HG03521 (cell line): Measurements from ENCODE around the gene ST14.

Experiments
- ATAC-seq: cut with Tn5 transposase; IDR thresholded peaks from one replicate; pipeline ENCODE4 v1.9.1; 2021; ENCODE audit warnings: mild to moderate bottlenecking, moderate library complexity; ENCODE audit not compliant: unreplicated experiment

ST14 gene

DNA sequence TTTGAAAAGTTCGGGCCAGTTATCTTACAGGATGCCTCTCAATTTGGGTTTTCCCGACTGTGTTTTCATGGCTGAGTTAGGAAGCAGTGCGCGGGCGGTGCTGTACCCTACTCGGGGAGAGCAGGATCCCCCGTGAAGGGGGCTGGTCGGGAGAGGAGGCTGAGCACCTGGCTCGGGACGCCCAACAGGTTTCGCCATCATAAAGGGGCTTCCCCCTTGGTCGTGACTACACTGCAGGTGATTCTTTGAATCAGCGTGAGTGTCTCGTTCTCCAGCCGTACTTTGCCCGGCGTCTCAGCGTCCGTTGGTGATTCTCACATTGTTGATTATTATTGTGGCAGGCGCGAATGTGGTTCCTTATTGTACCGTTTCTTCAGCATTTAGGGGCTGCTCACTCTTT lies 46.6 kb downstream of the ST14 start:
- ATAC-seq: no peak

DNA sequence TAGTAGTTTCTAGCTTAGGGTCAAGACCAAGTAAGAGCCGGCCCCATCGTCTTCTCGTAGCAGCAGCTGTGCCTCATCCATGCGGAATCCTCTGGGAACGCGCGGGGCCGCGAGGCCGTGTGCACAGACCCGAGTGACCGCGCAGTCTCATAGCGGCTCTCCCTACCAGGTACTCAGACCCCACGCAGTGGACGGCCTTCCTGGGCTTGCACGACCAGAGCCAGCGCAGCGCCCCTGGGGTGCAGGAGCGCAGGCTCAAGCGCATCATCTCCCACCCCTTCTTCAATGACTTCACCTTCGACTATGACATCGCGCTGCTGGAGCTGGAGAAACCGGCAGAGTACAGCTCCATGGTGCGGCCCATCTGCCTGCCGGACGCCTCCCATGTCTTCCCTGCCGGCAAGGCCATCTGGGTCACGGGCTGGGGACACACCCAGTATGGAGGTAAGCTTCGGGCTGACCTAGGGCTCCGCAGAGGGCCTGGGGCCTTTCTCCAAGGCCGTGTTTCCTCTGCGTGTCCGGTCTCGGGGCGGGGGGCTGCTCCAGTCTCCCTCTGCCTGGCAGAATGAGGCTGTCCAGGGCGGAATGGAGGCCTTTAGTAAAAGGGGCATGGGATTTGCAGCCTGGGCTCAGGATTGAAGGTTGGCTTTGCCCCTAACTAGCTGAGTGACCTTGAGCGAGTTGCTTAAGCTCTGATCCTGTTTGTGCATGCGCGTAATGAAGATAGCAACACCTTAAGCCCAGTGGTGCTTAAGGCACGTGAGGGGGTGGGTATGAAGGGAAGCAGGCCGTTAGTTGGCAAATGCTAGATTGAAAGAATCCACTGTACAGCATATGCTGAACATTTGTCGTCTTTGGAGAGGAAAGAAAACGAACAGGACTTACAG lies 48.9 kb downstream of the ST14 start:
- no peak for ATAC-seq

DNA sequence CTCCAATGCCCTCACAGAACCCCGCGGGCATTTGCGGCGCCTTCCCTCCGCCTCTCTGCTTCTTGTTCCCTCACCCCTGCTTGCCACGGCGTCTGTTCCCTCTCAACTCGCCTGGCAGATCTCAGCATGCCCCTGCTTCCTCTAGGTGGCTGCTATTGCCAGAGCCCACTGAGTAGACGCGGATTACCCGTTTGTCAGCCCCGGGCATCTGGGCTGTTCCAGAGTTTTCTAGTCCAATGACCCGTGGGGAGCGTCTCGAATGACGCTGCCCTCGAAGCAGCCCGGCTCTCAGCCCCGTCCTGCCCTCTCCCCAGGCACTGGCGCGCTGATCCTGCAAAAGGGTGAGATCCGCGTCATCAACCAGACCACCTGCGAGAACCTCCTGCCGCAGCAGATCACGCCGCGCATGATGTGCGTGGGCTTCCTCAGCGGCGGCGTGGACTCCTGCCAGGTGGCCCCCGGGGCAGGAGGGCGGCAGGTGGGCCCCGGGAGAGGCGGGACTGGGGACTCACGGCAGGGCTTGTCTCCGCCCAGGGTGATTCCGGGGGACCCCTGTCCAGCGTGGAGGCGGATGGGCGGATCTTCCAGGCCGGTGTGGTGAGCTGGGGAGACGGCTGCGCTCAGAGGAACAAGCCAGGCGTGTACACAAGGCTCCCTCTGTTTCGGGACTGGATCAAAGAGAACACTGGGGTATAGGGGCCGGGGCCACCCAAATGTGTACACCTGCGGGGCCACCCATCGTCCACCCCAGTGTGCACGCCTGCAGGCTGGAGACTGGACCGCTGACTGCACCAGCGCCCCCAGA lies 49.7 kb downstream of the ST14 start:
- ATAC-seq: no peak

DNA sequence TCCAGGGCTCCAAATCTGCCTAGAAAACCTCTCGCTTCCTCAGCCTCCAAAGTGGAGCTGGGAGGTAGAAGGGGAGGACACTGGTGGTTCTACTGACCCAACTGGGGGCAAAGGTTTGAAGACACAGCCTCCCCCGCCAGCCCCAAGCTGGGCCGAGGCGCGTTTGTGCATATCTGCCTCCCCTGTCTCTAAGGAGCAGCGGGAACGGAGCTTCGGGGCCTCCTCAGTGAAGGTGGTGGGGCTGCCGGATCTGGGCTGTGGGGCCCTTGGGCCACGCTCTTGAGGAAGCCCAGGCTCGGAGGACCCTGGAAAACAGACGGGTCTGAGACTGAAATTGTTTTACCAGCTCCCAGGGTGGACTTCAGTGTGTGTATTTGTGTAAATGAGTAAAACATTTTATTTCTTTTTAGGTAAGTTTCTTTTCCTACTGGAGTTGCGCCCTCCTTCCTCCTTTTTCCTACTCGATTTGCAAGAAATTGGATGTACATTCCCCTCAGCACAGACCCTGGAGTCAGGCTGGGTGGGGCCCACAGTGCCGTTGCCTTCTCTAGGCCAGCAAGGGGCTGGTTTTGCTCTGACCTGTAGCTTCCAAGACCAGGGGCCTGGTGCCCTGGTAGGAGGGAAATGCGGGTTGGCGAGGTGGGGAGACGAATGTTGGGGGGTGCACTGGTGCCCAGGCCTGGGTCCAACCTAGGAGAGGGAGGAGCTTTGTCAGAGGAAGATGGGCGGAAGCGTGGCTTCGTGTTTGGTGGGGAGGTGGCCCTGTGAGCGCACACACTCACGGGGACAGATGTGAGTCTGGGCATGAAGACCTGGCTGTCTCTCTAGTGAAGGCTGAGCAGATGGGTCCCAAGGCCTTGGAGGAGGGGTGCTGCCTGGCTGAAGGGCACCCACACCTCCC lies 50.6 kb downstream of the ST14 start:
- no peak for ATAC-seq

DNA sequence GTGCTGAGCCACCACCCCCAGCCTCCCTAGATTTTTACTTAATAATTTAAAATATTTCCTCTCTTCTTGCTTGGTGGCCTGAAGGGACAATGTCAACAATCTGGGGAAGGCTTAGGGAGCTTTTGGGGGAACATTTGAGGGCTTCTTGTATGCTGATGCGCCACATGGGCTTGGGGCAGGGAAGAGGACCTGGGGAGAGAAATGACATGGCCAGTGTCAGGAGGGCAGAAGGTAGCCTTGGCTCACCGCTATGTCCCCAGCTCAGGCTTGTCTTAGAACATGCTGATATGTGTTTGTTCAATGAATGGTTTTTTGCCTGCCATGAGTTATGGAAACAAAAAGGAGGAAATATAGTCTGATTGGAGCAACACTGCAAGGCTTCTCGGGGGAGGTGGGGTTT lies 51.6 kb downstream of the ST14 start:
- ATAC-seq: no peak

DNA sequence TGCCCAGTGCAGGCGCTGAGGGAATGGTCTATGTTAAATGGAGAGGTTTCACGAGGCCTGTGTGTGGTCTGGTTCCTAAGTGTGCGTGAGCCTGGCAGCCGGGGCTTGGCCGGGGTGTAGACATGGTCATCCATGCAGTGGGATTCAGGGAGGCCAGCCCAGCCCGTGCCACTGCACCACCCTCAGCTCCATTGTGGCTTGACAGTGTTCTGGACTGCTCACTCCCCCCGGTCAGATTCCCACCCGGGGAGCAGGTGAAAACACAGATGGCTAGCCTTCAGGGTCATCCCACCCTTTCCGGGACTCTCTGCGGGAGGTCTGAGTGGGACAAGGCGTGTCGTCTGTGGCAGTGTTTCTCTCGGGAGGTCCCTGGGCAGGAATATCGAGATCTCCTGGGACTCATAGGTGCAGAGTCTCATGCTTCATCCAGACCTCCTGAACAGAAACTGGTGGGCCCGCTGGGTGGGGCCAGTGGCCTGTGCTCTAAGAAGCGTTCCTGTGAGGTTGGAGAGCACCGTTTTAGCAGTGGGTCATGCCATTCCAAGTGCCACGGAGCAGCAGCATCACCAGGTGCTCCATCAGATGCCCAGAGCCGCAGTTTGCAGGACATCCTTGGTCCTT lies 52.3 kb downstream of the ST14 start:
- no peak for ATAC-seq

DNA sequence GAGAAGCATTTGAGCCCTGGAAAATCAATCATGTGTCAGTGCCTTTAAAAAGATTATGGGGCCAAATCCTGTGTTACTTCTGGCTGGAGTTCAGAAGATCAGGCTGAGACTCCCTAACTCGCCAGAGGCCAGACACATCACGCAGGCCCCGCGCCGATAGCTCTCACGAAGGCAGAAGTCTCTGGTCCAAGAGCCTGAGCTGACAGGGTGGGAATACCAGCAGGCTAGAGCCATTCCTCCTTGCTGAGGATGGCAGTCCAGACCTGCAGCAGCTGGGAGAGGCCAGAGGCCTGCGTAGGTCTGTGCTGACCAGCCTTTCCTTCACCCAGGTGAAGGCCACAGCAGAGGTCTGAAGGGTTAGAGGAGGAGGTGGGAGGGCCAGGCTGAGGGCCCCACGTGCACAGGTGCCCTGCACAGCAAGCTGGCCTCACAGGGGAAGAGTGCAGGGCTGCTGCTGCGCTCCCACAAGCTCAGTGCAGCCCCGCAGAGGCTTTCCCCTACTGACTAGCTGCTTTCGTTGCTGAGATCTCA lies 52.9 kb downstream of the ST14 start:
- ATAC-seq: no peak

DNA sequence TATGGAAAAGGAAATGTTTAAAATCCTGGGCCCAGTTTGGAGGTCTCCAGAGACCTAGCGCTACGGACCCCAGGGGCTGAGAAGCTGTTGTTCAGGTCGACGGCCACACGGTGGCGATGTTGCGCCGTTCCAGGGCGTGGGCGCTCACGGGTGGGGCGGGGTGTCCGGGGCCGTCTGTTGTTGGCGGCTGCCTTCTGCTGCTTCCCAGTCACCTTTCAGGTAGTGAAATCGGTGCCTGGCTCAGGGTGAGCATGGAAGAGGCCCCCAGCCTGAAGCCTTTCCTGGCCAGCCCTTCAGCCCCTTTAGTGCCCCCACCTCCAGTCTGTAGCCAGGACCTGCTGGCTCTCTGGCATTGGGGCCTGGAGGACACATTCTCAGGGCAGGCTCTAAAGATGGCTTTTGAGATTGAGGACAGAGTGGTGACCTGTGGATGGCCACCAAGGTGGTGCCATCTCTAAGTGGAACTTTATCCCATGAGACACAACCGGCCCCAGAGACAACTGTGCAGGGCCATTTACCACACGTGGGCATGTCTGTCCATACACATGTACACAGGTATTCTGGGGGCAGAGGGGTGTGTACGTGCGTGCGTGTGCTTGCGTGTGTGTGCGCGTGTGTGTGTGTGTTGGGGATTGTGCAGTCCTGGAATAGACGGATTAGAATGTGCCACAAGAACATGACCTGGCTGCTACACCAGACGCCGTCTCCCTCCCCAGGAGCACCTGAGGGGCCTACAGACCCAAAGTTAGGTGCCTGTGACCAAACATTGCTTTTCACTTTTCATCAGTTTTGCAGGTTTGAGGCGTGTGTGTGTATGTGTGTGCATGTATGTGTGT lies 53.8 kb downstream of the ST14 start:
- peak; percentile 79 for ATAC-seq

DNA sequence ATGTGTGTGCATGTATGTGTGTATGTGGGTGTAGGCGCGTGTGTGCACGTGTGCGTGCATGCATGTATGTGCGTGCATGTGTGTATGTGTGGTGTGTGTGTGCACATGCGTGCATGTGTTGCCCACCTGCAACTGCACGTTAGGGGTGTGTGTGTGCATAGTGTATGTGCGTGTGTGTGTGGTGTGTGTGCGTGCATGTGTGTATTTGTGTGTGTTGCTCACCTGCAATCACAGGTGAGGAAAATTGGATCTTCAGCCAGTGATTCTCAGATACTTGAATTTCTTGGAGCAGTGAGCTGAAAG lies 54.3 kb downstream of the ST14 start:
- no peak for ATAC-seq

DNA sequence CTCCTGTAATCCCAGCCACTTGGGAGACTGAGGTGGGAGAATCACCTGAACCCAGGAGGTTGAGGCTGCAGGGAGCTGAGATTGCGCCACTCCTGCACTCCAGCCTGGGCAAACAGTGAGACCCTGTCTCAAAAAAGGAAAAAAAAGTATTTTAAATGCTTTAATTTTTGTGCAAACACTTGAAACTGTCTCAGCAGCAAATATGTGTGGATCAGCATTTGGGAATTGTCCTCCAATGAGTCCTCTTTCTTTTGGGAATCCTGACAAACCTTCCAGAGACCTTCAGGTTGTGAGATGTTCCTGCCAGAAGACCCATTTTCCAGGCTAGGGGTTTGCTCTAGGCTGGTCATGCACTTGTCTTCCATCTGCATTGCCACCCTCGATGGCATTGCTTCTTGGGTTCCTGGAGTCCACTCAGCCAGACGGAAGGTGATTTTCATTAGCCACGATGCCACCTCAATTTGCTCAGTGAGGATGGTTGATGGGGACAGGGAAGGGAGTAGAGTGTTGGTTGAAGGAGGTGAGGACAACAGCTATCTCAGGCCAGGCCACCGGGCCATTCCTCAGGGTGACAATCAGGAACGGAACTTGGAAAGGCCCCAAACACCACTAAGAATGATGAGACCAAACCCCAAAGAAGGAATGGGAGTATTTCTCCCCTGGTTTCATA lies 55.4 kb downstream of the ST14 start:
- no peak for ATAC-seq

DNA sequence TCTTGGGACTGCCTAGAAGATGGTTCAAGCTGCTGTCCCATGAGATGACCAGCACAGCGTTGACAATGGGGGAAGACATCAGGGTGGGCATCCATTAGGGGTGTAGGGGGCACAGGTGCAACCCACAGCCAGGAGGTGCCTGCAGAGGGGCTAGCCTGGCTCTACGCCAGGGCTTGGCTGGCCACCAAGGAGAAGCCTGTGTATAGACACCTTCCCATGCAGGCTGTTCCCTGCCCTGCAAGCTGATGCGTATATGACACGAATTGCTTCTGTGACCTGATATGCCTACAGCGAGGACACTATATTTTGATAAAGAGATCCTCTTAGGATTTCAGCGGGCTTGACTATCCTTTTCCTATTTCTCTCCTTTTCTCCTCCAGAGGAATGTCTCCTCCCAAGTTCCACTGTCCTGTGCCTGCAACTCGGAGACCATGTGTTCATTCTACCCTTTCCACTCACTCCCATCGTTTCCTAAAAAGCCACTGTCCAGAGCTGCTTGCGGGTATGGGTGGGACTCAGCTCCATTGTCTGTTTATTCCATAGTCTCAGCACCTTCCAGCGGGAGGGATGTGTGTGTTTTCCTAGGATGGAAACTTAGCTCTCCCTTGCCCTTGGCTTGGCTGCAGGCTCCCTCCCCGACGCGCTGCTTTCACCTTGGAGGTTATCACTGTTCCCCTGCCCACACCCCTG lies 56.1 kb downstream of the ST14 start:
- no peak for ATAC-seq

DNA sequence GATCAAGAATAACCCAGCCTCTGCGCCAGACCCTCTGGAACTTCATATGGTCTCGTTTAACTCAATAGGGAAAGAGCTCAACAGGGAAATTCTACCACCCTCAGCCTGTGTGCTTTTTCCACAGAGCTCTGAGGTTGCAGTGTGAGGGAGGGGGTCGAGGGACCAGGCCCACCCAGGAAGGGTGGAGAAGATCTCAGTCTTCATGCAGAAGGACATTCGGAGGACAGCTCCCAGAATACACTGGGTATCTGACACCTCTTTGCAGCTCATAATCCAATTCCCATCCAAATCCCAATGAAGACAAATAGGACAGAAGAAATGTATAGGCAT lies 56.6 kb downstream of the ST14 start:
- ATAC-seq: no peak

DNA sequence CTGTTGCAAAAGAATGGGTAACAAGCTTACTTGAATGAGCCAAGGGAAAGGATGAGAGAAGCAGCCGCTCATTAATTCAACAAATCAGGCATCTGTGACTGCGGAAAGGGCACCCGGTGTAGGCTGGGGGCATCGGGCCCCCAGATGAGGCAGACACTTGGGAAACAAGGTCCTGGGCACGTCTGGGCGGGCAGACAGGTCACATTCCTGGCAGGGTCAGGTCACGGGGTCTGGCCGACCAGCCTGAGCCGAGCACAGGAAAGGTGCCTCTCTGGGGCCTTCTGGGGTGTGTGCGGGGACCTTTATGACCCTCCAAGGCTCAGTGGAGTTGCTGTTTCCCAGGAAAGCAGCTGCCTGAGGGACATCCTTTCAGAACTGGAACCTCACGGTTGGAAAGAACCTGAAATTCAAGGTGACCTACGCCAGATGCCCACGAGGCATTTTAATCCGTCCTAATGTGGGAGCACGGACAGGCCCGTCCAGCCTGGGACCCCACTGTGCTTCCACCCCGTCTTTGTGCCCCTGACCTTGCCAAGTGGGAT lies 57.1 kb downstream of the ST14 start:
- no peak for ATAC-seq

DNA sequence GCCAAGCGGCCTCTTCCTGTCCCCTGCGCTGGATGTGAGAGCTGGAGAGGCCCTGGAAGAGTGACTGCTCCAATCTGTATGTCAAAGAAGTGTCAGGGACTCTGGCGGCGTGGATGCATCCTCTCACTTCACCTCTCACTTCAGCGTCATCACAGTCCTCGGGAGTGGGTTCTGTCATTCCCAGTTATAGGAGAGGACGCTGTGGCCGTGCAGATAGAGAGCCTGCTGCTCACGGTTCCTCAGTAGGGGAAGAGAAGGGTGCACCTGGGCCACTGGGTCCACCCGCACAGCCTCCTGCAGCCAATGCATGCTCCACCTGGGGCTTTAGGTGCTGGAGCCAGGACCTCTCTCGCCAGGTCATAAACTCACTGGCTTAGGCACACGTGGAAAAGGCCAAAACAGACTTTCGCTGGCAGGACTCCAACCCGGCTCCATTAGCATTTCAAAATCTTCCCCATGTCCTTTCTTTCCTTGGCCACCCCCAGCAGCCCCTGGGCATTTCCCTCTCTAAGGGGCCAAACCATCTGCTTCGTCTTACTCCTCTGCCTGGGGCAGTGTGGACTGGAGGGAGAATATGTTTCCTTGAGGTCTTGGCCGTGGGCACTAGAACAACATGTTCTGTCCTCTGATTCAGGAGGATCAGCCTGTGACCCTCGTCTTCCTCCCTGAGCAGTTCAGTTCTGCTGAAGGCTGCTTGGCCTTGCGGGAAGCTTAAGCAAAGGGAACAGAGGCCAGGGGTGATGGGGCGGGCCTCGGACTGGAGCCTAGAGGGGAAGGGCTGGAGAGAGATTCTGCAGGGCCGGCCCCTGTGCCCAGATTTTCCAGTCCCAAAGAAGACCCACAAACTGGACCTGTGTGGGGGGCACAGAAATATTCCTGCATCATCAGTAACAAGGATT lies 57.8 kb downstream of the ST14 start:
- ATAC-seq: no peak

DNA sequence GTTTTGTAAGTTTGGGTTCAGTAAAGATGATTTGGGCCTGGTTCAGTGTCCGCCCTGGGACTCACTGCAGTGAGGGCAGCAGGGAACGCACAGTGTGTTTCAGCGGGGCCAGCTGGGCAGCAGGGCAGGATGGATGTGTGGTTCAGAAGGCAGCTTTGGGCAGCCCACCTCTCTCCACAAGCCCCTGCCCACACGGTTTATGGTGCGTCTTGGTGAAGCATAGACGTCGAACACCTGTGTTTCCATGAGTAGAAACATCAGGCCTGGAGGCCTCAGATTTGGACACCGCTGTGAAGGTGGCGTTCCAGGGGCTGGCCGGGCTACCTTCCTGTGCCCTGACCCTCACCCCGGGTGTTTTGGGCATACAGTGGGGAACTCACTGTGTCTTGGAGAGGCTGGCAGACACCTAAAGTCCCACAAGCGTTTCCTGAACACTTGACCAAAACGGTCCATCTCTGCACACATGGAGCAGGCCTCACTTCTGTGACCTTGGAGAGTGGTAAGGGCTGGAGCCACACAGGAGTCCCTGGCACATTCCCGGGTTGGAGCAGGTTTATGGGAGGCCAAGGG lies 59.0 kb downstream of the ST14 start:
- no peak for ATAC-seq

DNA sequence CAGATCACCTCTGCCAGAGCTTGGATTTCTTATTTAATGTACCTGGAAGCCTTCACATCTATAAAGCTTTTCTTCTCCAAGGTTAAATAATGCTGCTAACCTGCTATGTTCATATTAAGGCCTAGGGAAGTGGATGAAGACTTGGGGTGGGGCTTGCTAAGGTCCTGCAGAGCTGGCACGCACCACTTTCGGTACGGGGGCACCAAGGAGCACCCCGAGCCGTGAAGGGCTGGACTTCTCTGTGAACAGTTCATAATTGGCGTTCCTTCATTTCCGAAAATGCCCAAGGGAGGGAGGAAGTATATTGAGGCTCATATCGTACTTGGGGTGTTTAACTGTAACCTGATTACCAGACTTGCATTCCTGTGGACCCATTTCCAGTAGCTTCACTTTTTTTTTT lies 59.6 kb downstream of the ST14 start:
- ATAC-seq: no peak
